ENCODE data around the gene APC2.
A peak's percentile ranks its signal among the peaks of the same experiment; 100 is the strongest.

Gene APC2

GRCh38 chr19:1428738-1429391 lies 21.1 kb upstream of the APC2 start:
- DNase-seq (ENCODE audit: low spot score) = no peak

- DNase-seq (ENCODE audit: low spot score) = no peak
Observed at GRCh38 chr19:1429750-1430149, 20.2 kb upstream of the APC2 start.

- DNase-seq (ENCODE audit: low spot score) = no peak
Observed at GRCh38 chr19:1430246-1430645, 19.7 kb upstream of the APC2 start.

- DNase-seq (ENCODE audit: low spot score) = no peak
Observed at GRCh38 chr19:1431759-1432506, 18.0 kb upstream of the APC2 start.

- DNase-seq (ENCODE audit: low spot score) = no peak
Observed at GRCh38 chr19:1432507-1432887, 17.4 kb upstream of the APC2 start.

GRCh38 chr19:1433119-1434039 lies 16.5 kb upstream of the APC2 start:
- DNase-seq (ENCODE audit: low spot score) = no peak

- no peak for DNase-seq (ENCODE audit: low spot score)
Observed at GRCh38 chr19:1434040-1434366, 15.9 kb upstream of the APC2 start.

- no peak for DNase-seq (ENCODE audit: low spot score)
Observed at GRCh38 chr19:1434577-1435060, 15.3 kb upstream of the APC2 start.

- DNase-seq (ENCODE audit: low spot score) = no peak
Observed at GRCh38 chr19:1435378-1435989, 14.4 kb upstream of the APC2 start.

GRCh38 chr19:1437609-1438008 lies 12.3 kb upstream of the APC2 start:
- DNase-seq (ENCODE audit: low spot score) = no peak

- DNase-seq (ENCODE audit: low spot score) = peak; percentile 95
Observed at GRCh38 chr19:1438035-1438932, 11.6 kb upstream of the APC2 start, which contains the start of gene RPS15. Gene RPS15 (plus strand): TSS chr19:1438396. CDS start chr19:1438426, 30 bp downstream.

- DNase-seq (ENCODE audit: low spot score) = no peak
Observed at GRCh38 chr19:1438933-1439354, 11.0 kb upstream of the APC2 start.

GRCh38 chr19:1439525-1440417 lies 10.2 kb upstream of the APC2 start:
- peak; percentile 42 for DNase-seq (ENCODE audit: low spot score)

GRCh38 chr19:1440418-1440801 lies 9.5 kb upstream of the APC2 start:
- DNase-seq (ENCODE audit: low spot score) = no peak

GRCh38 chr19:1441022-1441426 lies 8.9 kb upstream of the APC2 start:
- DNase-seq (ENCODE audit: low spot score) = no peak

GRCh38 chr19:1441677-1442438 lies 8.1 kb upstream of the APC2 start:
- DNase-seq (ENCODE audit: low spot score) = no peak

GRCh38 chr19:1445185-1445931 lies 4.6 kb upstream of the APC2 start:
- peak; percentile 64 for DNase-seq (ENCODE audit: low spot score)

GRCh38 chr19:1445932-1446712 lies 3.8 kb upstream of the APC2 start:
- DNase-seq (ENCODE audit: low spot score) = no peak
